H1 (cell line): ENCODE data around the gene KCMF1. TPM values are rescaled to one million over a fixed set of nuclear protein-coding genes. Genes with fewer than 3 reads are reported as not detected.

Experiments
- CTCF ChIA-PET: fragments of 300-600 bp; sonication (Branson Sonifier 250); formaldehyde crosslinking; loops from one replicate; lab custom pipeline; 2021; ENCODE audit not compliant: partially characterized antibody; lab: Charles Lee
- POLR2A ChIA-PET: fragments of 300-600 bp; sonication (Branson Sonifier 250); formaldehyde crosslinking; loops from one replicate; lab custom pipeline; 2021; ENCODE audit warnings: inconsistent platforms; ENCODE audit not compliant: partially characterized antibody; lab: Charles Lee
- DNase-seq, 2 experiments: peaks; one replicate each; pipeline versions ENCODE4 v3.0.0 to v3.0.0-alpha.2; 2010 to 2022; ENCODE audit warnings: low spot score in 2 of 2, low read depth in 1 of 2, mixed read lengths in 1 of 2
- FAIRE-seq: peaks from 2 replicates; lab custom pipeline; 2011; peaks lifted over from hg19 to GRCh38; lab: Jason Lieb, UNC
- H2AFZ ChIP-seq: 2 replicates; pipeline ENCODE4 v1.8.1; 2012; ENCODE audit warnings: low read length, inconsistent platforms
- H2AK5ac ChIP-seq: 2 replicates; pipeline ENCODE4 v1.6.1; 2013; ENCODE audit warnings: low read depth, low read length
- H2BK120ac ChIP-seq: replicated peaks from 2 replicates; pipeline ENCODE3; 2013; ENCODE audit warnings: low read depth, low read length, inconsistent platforms
- H2BK12ac ChIP-seq: 2 replicates; pipeline ENCODE4 v1.6.1; 2013; ENCODE audit warnings: low read depth, low read length
- H2BK15ac ChIP-seq: 2 replicates; pipeline ENCODE4 v1.6.1; 2013; ENCODE audit warnings: low read length
- H2BK20ac ChIP-seq: 2 replicates; pipeline ENCODE4 v1.6.1; 2013; ENCODE audit warnings: low read length
- H2BK5ac ChIP-seq: 2 replicates; pipeline ENCODE4 v1.6.1; 2013; ENCODE audit warnings: low read depth, low read length
- H3K14ac ChIP-seq: 2 replicates; pipeline ENCODE4 v1.6.1; 2013; ENCODE audit warnings: inconsistent platforms; ENCODE audit not compliant: insufficient read length
- H3K18ac ChIP-seq: 2 replicates; pipeline ENCODE4 v1.6.1; 2013; ENCODE audit warnings: low read length; ENCODE audit errors: extremely low read depth
- H3K23ac ChIP-seq: 2 replicates; pipeline ENCODE4 v1.6.1; 2013; ENCODE audit warnings: inconsistent platforms; ENCODE audit not compliant: insufficient read length
- H3K23me2 ChIP-seq: 2 replicates; pipeline ENCODE4 v1.6.1; 2013; ENCODE audit warnings: low read depth, low read length
- H3K27ac ChIP-seq: 2 replicates; pipeline ENCODE4 v1.6.1; 2011; ENCODE audit warnings: low read depth, low read length, inconsistent platforms
- H3K27me3 ChIP-seq, 4 experiments: replicated peaks in 1 of 4; 1 replicate in 1 of 4; 2 replicates in 3 of 4; pipeline versions ENCODE4 v1.6.1 to v1.8.1; 2011 to 2013; ENCODE audit warnings: low read length in 3 of 4, mild to moderate bottlenecking in 3 of 4, inconsistent platforms in 2 of 4, mixed read lengths in 2 of 4, moderate library complexity in 1 of 4; ENCODE audit not compliant: control insufficient read depth in 3 of 4, insufficient read depth in 3 of 4; ENCODE audit errors: extremely low read depth in 1 of 4
- H3K36me3 ChIP-seq, 4 experiments: 2 replicates each; pipeline versions ENCODE4 v1.6.1 to v1.8.1; 2011 to 2013; ENCODE audit warnings: mild to moderate bottlenecking in 4 of 4, low read length in 3 of 4, moderate library complexity in 2 of 4, control low read depth in 1 of 4, inconsistent platforms in 1 of 4; ENCODE audit not compliant: insufficient read depth in 4 of 4, control insufficient read depth in 2 of 4
- H3K4ac ChIP-seq: replicated peaks from 2 replicates; pipeline ENCODE3; 2013; ENCODE audit warnings: low read length, low read depth, mixed read lengths, inconsistent platforms; ENCODE audit not compliant: insufficient read length
- H3K4me1 ChIP-seq, 4 experiments: replicated peaks in 1 of 4; 1 replicate in 1 of 4; 2 replicates in 3 of 4; pipeline versions ENCODE4 v1.6.1 to v1.8.1; 2011 to 2013; ENCODE audit warnings: low read length in 3 of 4, inconsistent platforms in 2 of 4, mixed read lengths in 1 of 4; ENCODE audit not compliant: insufficient read depth in 4 of 4, control insufficient read depth in 3 of 4
- H3K4me2 ChIP-seq, 2 experiments: 2 replicates each; pipeline versions ENCODE4 v1.6.1 to v1.8.1; 2011 to 2013; ENCODE audit warnings: low read depth in 2 of 2, low read length in 2 of 2, control low read depth in 1 of 2, inconsistent platforms in 1 of 2, mild to moderate bottlenecking in 1 of 2; ENCODE audit not compliant: insufficient read depth in 1 of 2
- H3K4me3 ChIP-seq, 4 experiments: fragments of 200-600, 300-600 bp in 1 of 4; sonication (generic), shearing (Covaris generic), sonication (Bioruptor Twin) in 1 of 4; 2 replicates each; pipeline versions ENCODE4 v1.5.1 to v1.8.1; 2011 to 2016; ENCODE audit warnings: low read length in 4 of 4, low read depth in 3 of 4, control low read depth in 2 of 4, inconsistent platforms in 2 of 4, mild to moderate bottlenecking in 2 of 4, mixed read lengths in 1 of 4, moderate library complexity in 1 of 4; ENCODE audit not compliant: insufficient read depth in 2 of 4; ENCODE audit errors: extremely low read depth in 1 of 4
- H3K56ac ChIP-seq: replicated peaks from 2 replicates; pipeline ENCODE3; 2013; ENCODE audit warnings: low read depth, mild to moderate bottlenecking, mixed read lengths, low read length, inconsistent platforms; ENCODE audit not compliant: insufficient read length
- H3K79me1 ChIP-seq: 2 replicates; pipeline ENCODE4 v1.6.1; 2013; ENCODE audit warnings: low read depth, low read length, control low read depth
- H3K79me2 ChIP-seq, 2 experiments: 2 replicates each; pipeline versions ENCODE4 v1.6.1 to v1.8.1; 2012 to 2013; ENCODE audit warnings: low read length in 2 of 2, mild to moderate bottlenecking in 2 of 2, inconsistent platforms in 1 of 2; ENCODE audit not compliant: insufficient read depth in 2 of 2, control insufficient read depth in 1 of 2
- H3K9ac ChIP-seq, 4 experiments: replicated peaks in 1 of 4; 1 replicate in 1 of 4; 2 replicates in 3 of 4; pipeline versions ENCODE4 v1.6.1 to v1.8.1; 2011 to 2013; ENCODE audit warnings: low read depth in 3 of 4, low read length in 3 of 4, control low read depth in 2 of 4, mild to moderate bottlenecking in 2 of 4, moderate library complexity in 2 of 4, inconsistent platforms in 1 of 4; ENCODE audit errors: extremely low read depth in 1 of 4
- H3K9me3 ChIP-seq, 2 experiments: 2 replicates each; pipeline versions ENCODE4 v1.6.1 to v1.8.1; 2012 to 2013; ENCODE audit warnings: mild to moderate bottlenecking in 2 of 2, moderate library complexity in 2 of 2, control low read depth in 1 of 2, inconsistent platforms in 1 of 2, low read depth in 1 of 2, low read length in 1 of 2, mixed read lengths in 1 of 2; ENCODE audit not compliant: insufficient read depth in 2 of 2
- H4K20me1 ChIP-seq, 2 experiments: replicated peaks in 1 of 2; 2 replicates each; pipeline versions ENCODE3 to v1.8.1; 2011 to 2013; ENCODE audit warnings: inconsistent platforms in 2 of 2, low read length in 2 of 2, mild to moderate bottlenecking in 1 of 2; ENCODE audit not compliant: insufficient read depth in 2 of 2, control insufficient read depth in 1 of 2
- H4K5ac ChIP-seq: 2 replicates; pipeline ENCODE4 v1.6.1; 2013; ENCODE audit warnings: low read length, low read depth, mixed read lengths, inconsistent platforms; ENCODE audit not compliant: insufficient read length
- H4K8ac ChIP-seq: 2 replicates; pipeline ENCODE4 v1.8.0; 2013; ENCODE audit warnings: mild to moderate bottlenecking, moderate library complexity, low read length, inconsistent platforms; ENCODE audit not compliant: insufficient read depth; ENCODE audit errors: extremely low read depth
- H4K91ac ChIP-seq: replicated peaks from 2 replicates; pipeline ENCODE3; 2013; ENCODE audit warnings: low read length, mixed read lengths, inconsistent platforms; ENCODE audit not compliant: insufficient read length
- HDAC6 ChIP-seq: IDR thresholded peaks from one replicate; pipeline ENCODE4 v1.7.1; 2012; ENCODE audit warnings: low read depth, mild to moderate bottlenecking, inconsistent platforms, low read length, moderate library complexity
- KDM1A ChIP-seq: fragments of 200-600, 300-600 bp; sonication (generic); IDR thresholded peaks from 2 replicates; pipeline ENCODE4 v1.7.1; 2016; ENCODE audit warnings: mild to moderate bottlenecking, low read length, borderline replicate concordance
- SAP30 ChIP-seq: fragments of 300-600 bp; sonication (generic); IDR thresholded peaks from 2 replicates; pipeline ENCODE4 v1.7.1; 2012; ENCODE audit warnings: low read length, moderate library complexity, mild to moderate bottlenecking, inconsistent platforms; ENCODE audit not compliant: insufficient read depth, insufficient replicate concordance
- SP4 ChIP-seq: IDR thresholded peaks from 2 replicates; pipeline ENCODE4 v1.6.1; 2012; ENCODE audit warnings: low read length, inconsistent platforms
- TAF1 ChIP-seq: IDR thresholded peaks from 2 replicates; pipeline ENCODE4 v1.6.1; 2011; ENCODE audit warnings: mild to moderate bottlenecking, low read depth, low read length
- TAF7 ChIP-seq: optimal IDR thresholded peaks from 2 replicates; pipeline ENCODE3; 2011; ENCODE audit warnings: low read depth, mild to moderate bottlenecking, inconsistent platforms, low read length, moderate library complexity, borderline replicate concordance
- ZNF274 ChIP-seq: IDR thresholded peaks from 2 replicates; pipeline ENCODE4 v1.7.0; 2012; ENCODE audit warnings: low read length, borderline replicate concordance; ENCODE audit errors: extremely low read depth
- WGBS, 2 experiments: shearing (Covaris generic) in 1 of 2; methylation state at CpG; one replicate each; pipeline versions ENCODE4 v1.1.6 to v1.1.7; 2013 to 2015; ENCODE audit warnings: low lambda C conversion rate in 2 of 2, mixed read lengths in 2 of 2, inconsistent platforms in 1 of 2, low coverage in 1 of 2, missing lambda C conversion rate in 1 of 2; ENCODE audit not compliant: insufficient replicate concordance in 2 of 2, insufficient coverage in 1 of 2, insufficient read length in 1 of 2; ENCODE audit errors: extremely low coverage in 1 of 2, missing lambda C conversion rate in 1 of 2; 5-methylcytosine and 5-hydroxymethylcytosine counted together
- polyA plus RNA-seq, 7 experiments: library from polyadenylated mRNA; depleted of rRNA in 3 of 7; stranded (reverse) in 5 of 7; unstranded in 2 of 7; fragments of >200 nt in 5 of 7; fragments of 200-250 nt in 2 of 7; gene quantifications; 1 replicate in 5 of 7; 2 replicates in 1 of 7; 4 replicates in 1 of 7; pipeline versions ENCODE4 v1.2.1 to v1.2.3, GENCODE V29; 2011 to 2013; ENCODE audit warnings: missing spikeins in 2 of 7, mixed read lengths in 2 of 7
- total RNA-seq: library from RNA; stranded (reverse); fragmentation: NEBNext Ultra II Directional; extraction: Animal tissue kit (Norgen Biotek cat#: 25700); gene quantifications from 2 replicates; pipeline ENCODE4 v1.2.1, GENCODE V29; 2021
- TF ChIP-seq, protein P1 (sequence below): IDR thresholded peaks from 2 replicates; pipeline ENCODE4 v1.6.1; 2012; ENCODE audit warnings: inconsistent platforms
- TF ChIP-seq, protein P2 (sequence below): IDR thresholded peaks from 2 replicates; pipeline ENCODE4 v1.6.1; 2012; ENCODE audit warnings: inconsistent platforms

KCMF1 gene
- total and polyA plus RNA-seq, 2 of the 8 experiments (the other 6 are each of a cell fraction or from before 2014, with no cell fraction given) = 86.9 to 149 TPM

DNA sequence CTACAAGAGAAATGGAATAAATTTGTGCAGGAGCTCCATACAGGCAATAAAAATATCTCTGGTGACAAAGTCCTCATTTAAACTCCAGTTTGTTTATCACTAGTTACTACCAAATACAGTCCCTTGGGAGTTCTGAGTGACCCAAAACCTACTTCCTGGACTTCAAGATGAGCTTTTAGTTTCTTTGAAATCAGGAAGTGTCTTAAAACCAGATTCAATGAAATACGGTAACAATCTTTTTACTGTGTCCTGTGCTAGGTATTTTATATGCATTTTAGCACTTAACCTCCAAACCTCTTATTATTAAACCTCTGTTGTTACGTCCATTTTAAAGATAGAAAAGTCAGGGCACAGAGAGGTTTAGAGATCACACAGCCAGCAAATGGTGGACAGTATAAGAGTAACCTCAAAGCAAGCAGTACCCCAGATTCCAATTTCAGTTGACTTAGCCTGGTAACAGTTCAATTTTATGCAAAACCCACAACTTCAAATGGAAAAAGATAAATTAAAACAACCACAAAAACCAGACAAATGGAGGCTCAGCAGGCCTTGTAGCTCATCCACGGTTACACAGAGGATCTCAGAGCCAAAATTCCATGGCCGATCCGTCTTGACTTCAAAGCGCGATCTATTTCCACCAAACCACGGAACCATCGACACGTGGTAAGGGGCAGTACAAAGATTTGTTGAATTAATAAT is 1.3 kb upstream of the KCMF1 start:
- 3% methylated on average over 10 of the region's 10 CpGs; no CpG with 5 or more reads in 1 of the 2 experiments for WGBS, 2 experiments
- peaks cover 0 to 5% (median 2%) of the 10 kb centered on the region in 4 experiments; a peak in 4 of 7 replicates for H3K4me1 ChIP-seq
- H2BK15ac ChIP-seq = peak overlapping the region; percentile 85
- peak overlapping the region; percentile 99 for H4K91ac ChIP-seq
- POLR2A ChIA-PET = interaction anchor here (0.6 to 12.0 kb wide), 11 partner anchors 11 to 88 kb away, joined by 3 to 288 read pairs (median 4); no protein-coding TSS in a partner anchor
- H3K56ac ChIP-seq = peak overlapping the region; percentile 94
- H3K79me2 ChIP-seq = peaks cover 44 to 89% of the 10 kb centered on the region in 2 experiments
- H2BK20ac ChIP-seq = no peak overlapping the region
- H3K4me3 ChIP-seq = peak overlapping the region; percentile 95 to 99 (median 96)
- DNase-seq = no peak
- H4K8ac ChIP-seq = peak overlapping the region; percentile 91; the same call in 1 of the 2 replicates
- H3K23ac ChIP-seq = peak overlapping the region; percentile 99
- peak overlapping the region; percentile 98 for H4K5ac ChIP-seq
- peak overlapping the region; percentile 55; the same call in 1 of the 2 replicates for H2BK12ac ChIP-seq
- no peak for FAIRE-seq
- no peak overlapping the region; the same call in 1 of the 2 replicates for H2AK5ac ChIP-seq
- TF ChIP-seq KDM1A (peak; percentile 63; the same call in 1 of the 2 replicates), SAP30 (peak; percentile 47), SP4 (0 out of 2 replicates have a peak, but pooled peaks have one; percentile 17), HDAC6 (no peak), TAF1 (no peak), ZNF274 (no peak), TAF7 (no peak)
- TF ChIP-seq, protein P1, sequence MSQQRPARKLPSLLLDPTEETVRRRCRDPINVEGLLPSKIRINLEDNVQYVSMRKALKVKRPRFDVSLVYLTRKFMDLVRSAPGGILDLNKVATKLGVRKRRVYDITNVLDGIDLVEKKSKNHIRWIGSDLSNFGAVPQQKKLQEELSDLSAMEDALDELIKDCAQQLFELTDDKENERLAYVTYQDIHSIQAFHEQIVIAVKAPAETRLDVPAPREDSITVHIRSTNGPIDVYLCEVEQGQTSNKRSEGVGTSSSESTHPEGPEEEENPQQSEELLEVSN = 0 out of 2 replicates have a peak, but pooled peaks have one; percentile 26
- TF ChIP-seq, protein P2, sequence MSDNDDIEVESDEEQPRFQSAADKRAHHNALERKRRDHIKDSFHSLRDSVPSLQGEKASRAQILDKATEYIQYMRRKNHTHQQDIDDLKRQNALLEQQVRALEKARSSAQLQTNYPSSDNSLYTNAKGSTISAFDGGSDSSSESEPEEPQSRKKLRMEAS = peak; percentile 38; the same call in 1 of the 2 replicates
- H3K23me2 ChIP-seq = peaks cover 7% of the 10 kb centered on the region; the same call in 1 of the 2 replicates
- CTCF ChIA-PET = interaction anchor here (1.0 to 2.5 kb wide), 8 partner anchors 8 to 331 kb away, joined by 3 to 12 read pairs (median 4); no protein-coding TSS in a partner anchor
- H3K18ac ChIP-seq = peak overlapping the region; percentile 96
- peak overlapping the region; percentile 98 for H2BK120ac ChIP-seq
- H3K9me3 ChIP-seq = no peaks in the 10 kb centered on the region
- H3K4ac ChIP-seq = peak overlapping the region; percentile 95
- H2AFZ ChIP-seq = no peak overlapping the region
- peak overlapping the region; percentile 92 for H2BK5ac ChIP-seq
- peak overlapping the region; percentile 95 for H3K27ac ChIP-seq
- peaks cover 0 to 10% of the 10 kb centered on the region in 2 experiments for H4K20me1 ChIP-seq
- H3K14ac ChIP-seq = peak overlapping the region; percentile 27
- peaks cover 0 to 27% (median 12%) of the 10 kb centered on the region in 4 experiments; a peak in 4 of 8 replicates for H3K36me3 ChIP-seq
- H3K27me3 ChIP-seq = no peaks in the 10 kb centered on the region
- peaks cover 3% of the 10 kb centered on the region for H3K79me1 ChIP-seq
- peak overlapping the region; percentile 87 to 95 (median 92) for H3K9ac ChIP-seq
- H3K4me2 ChIP-seq = peak overlapping the region; percentile 89 to 92
